Calu3 (cell line): ENCODE measurements around the gene ZNF750. TPM values are rescaled to one million over a fixed set of nuclear protein-coding genes. Genes with fewer than 3 reads are reported as not detected.

Experiments
- BruUV-seq: library from RNA; stranded (reverse); fragments of 400-500 nt; replicated peaks from 2 replicates; lab custom pipeline; 2021; lab: Mats Ljungman, UMichigan
- CTCF ChIA-PET: fragments of 300-600 bp; sonication (Branson Sonifier 250); formaldehyde crosslinking; loops from one replicate; lab custom pipeline; 2022; ENCODE audit warnings: antibody characterized with exemption; lab: Charles Lee
- DNase-seq: peaks from one replicate; pipeline ENCODE4 v3.0.0; 2022
- H3K27ac Mint-ChIP-seq: one replicate; pipeline ENCODE4 v1.8.0; 2022; ENCODE audit warnings: mixed read lengths; ENCODE audit not compliant: unreplicated experiment
- H3K27me3 Mint-ChIP-seq: one replicate; pipeline ENCODE4 v1.8.0; 2022; ENCODE audit warnings: mixed read lengths; ENCODE audit not compliant: unreplicated experiment
- H3K36me3 Mint-ChIP-seq: one replicate; pipeline ENCODE4 v1.8.0; 2022; ENCODE audit warnings: mild to moderate bottlenecking, moderate library complexity, mixed read lengths; ENCODE audit not compliant: insufficient read depth, unreplicated experiment
- H3K4me1 Mint-ChIP-seq: one replicate; pipeline ENCODE4 v1.8.0; 2022; ENCODE audit warnings: mild to moderate bottlenecking, low read depth, mixed read lengths; ENCODE audit not compliant: unreplicated experiment
- H3K4me3 Mint-ChIP-seq: one replicate; pipeline ENCODE4 v1.8.0; 2022; ENCODE audit warnings: mild to moderate bottlenecking, low read depth, moderate library complexity, mixed read lengths; ENCODE audit not compliant: unreplicated experiment
- H3K9me3 Mint-ChIP-seq: one replicate; pipeline ENCODE4 v1.8.0; 2022; ENCODE audit warnings: low read depth, mixed read lengths; ENCODE audit not compliant: unreplicated experiment
- intact Hi-C: fragments of 100-400 bp; cut with micrococcal nuclease; formaldehyde crosslinking; loops from one replicate; pipeline ENCODE4 v1.10.0; 2022; ENCODE audit not compliant: unreplicated experiment
- total RNA-seq: library from RNA; stranded (reverse); gene quantifications from 2 replicates; pipeline ENCODE4 v1.2.3, GENCODE V29; 2022
- TF ChIP-seq, protein P1 (sequence below): fragments of 200-600 bp; IDR thresholded peaks from one replicate; pipeline ENCODE4 v1.8.0; 2022; ENCODE audit warnings: antibody characterized with exemption; ENCODE audit not compliant: unreplicated experiment

ZNF750 gene
- total RNA-seq, 1 experiment from 2014 or later: not detected

DNA sequence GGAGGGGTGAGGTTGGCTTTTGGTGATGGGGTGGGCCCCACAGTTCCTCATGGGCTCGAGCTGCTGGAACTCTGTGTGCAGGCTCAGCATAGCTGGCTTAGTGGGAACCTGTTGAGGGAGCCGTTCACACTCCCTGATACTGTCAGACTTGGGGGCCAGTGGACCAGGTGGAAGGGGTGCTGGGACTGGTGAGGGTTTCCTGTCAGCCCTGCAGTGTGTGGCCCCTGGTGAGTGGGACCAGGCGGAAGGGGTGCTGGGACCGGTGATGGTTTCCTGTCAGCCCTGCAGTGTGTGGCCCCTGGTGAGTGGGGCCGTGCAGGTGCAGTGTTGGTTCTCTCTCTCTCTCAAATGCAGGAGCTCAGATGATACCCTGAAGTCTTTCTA, 45.1 kb upstream of the ZNF750 start:
- peaks cover 44% of the 10 kb centered on the region for H3K4me1 Mint-ChIP-seq
- CTCF ChIA-PET: no interaction called here

DNA sequence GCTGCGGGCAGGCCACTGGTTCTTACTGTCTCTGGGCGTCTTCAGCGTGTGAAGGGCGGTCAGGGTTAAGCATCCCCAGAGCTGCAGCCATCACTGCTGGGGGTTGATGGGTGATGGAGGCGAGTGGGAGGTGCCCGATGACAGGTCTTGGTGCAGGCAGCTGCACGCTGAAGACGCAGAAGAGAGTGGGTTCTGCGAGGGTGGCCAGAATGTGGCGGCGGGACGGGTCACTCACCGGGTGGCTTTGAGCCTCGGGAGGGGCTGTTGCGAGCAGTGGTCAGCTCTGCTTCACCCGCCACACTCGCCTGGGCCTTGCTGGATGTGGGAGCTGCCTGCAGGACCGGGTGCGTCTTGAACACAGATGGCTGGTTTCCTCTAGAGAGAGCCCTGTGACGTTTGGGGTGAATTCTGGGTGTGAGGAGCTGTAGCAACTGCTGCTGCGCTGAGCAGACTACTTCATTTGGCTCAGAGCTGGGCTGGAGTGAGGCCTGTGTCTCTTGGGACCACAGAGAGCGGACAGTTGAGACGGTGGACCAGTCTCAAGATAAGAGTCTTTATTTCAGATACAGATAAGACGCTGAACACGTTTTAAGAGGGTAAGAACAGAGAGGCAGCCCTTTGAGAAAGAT, 44.6 kb upstream of the ZNF750 start:
- TF ChIP-seq, protein P1, sequence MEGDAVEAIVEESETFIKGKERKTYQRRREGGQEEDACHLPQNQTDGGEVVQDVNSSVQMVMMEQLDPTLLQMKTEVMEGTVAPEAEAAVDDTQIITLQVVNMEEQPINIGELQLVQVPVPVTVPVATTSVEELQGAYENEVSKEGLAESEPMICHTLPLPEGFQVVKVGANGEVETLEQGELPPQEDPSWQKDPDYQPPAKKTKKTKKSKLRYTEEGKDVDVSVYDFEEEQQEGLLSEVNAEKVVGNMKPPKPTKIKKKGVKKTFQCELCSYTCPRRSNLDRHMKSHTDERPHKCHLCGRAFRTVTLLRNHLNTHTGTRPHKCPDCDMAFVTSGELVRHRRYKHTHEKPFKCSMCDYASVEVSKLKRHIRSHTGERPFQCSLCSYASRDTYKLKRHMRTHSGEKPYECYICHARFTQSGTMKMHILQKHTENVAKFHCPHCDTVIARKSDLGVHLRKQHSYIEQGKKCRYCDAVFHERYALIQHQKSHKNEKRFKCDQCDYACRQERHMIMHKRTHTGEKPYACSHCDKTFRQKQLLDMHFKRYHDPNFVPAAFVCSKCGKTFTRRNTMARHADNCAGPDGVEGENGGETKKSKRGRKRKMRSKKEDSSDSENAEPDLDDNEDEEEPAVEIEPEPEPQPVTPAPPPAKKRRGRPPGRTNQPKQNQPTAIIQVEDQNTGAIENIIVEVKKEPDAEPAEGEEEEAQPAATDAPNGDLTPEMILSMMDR: no peak
- CTCF ChIA-PET: no interaction called here
- peaks cover 39% of the 10 kb centered on the region for H3K4me1 Mint-ChIP-seq
- H3K4me3 Mint-ChIP-seq: no peak overlapping the region
- no peak for DNase-seq
- intact Hi-C loops: no loop called here
- no peak overlapping the region for H3K27ac Mint-ChIP-seq
- peaks cover 25% of the 10 kb centered on the region for H3K36me3 Mint-ChIP-seq
- H3K27me3 Mint-ChIP-seq: no peaks in the 10 kb centered on the region
- H3K9me3 Mint-ChIP-seq: no peaks in the 10 kb centered on the region
- no TSS peak for BruUV-seq

More for the DNA sequence above, 45.1 kb upstream of the ZNF750 start:
- Mint-ChIP-seq H3K9me3 (no peaks in the 10 kb centered on the region), H3K27ac (no peak overlapping the region), H3K4me3 (no peak overlapping the region), H3K27me3 (no peaks in the 10 kb centered on the region), H3K36me3 (peaks cover 30% of the 10 kb centered on the region)
- DNase-seq: no peak
- intact Hi-C loops: no loop called here
- TF ChIP-seq, protein P1: no peak
- no TSS peak for BruUV-seq

DNA sequence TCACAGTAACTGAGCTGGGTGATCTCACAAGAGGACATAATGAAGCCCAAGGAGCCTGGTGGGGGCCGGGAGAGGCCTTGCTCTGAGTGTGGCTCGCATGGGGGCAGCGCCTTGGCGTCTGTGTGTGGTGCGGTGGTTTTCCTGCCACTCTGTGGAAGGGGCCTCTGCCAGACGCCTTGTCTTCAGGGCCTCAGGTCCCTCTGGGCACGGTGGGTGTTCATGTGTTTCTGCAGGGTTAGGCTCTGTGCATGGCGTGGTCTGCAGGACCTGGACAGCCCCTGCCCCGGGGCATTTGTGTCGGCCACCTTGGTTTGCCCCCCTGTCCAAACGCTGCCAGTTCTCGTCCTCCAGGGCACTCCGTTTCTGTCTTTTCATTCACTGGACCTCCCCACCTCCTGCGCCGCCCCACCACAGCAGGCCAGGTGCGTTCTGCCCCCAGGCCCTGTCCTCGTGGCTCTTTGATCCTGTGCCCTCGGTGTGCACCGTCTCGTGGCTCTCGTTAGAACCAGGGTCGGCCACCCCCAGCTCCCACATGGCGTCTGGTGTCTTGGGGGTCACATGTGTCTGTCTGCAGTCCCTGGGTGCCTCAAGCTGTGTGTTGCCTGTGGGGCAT, 43.7 kb upstream of the ZNF750 start:
- BruUV-seq: no TSS peak
- intact Hi-C loops: no loop called here
- peaks cover 29% of the 10 kb centered on the region for H3K4me1 Mint-ChIP-seq
- no peaks in the 10 kb centered on the region for H3K27me3 Mint-ChIP-seq
- CTCF ChIA-PET: no interaction called here
- H3K4me3 Mint-ChIP-seq: no peak overlapping the region
- H3K36me3 Mint-ChIP-seq: peaks cover 16% of the 10 kb centered on the region
- no peaks in the 10 kb centered on the region for H3K9me3 Mint-ChIP-seq
- no peak for DNase-seq
- TF ChIP-seq, protein P1: no peak
- H3K27ac Mint-ChIP-seq: no peak overlapping the region

GRCh38 chr17:82882715-82883418, 43.0 kb upstream of the ZNF750 start:
- CTCF ChIA-PET: no interaction called here
- TF ChIP-seq, protein P1: no peak
- H3K27ac Mint-ChIP-seq: no peak overlapping the region
- H3K9me3 Mint-ChIP-seq: no peaks in the 10 kb centered on the region
- H3K4me3 Mint-ChIP-seq: no peak overlapping the region
- intact Hi-C loops: no loop called here
- peaks cover 15% of the 10 kb centered on the region for H3K36me3 Mint-ChIP-seq
- no peaks in the 10 kb centered on the region for H3K27me3 Mint-ChIP-seq
- no TSS peak for BruUV-seq
- H3K4me1 Mint-ChIP-seq: peaks cover 23% of the 10 kb centered on the region
- DNase-seq: no peak
